AG04449 (cell line): Measurements from ENCODE around the gene ADAMTS12.

ENCODE experiments used
- CTCF ChIA-PET: fragments of 350-600 bp; formaldehyde crosslinking; extraction: SDS; loops from one replicate; lab custom pipeline; 2021; ENCODE audit warnings: antibody characterized with exemption; lab: Yijun Ruan, JAX
- POLR2A ChIA-PET: fragments of 400-600, 350-600 bp; formaldehyde crosslinking; extraction: SDS; loops from one replicate; lab custom pipeline; 2020; ENCODE audit warnings: antibody characterized with exemption, inconsistent platforms; lab: Yijun Ruan, JAX
- DNase-seq: peaks from one replicate; pipeline ENCODE4 v3.0.0-alpha.2; 2010; ENCODE audit warnings: low read depth, low spot score
- H3K4me3 ChIP-seq: 2 replicates; pipeline ENCODE4 v1.5.1; 2011; ENCODE audit warnings: low read depth, mild to moderate bottlenecking, control low read depth, low read length
- CTCF ChIP-seq: IDR thresholded peaks from one replicate; pipeline ENCODE4 v1.5.1; 2011; ENCODE audit warnings: mild to moderate bottlenecking, moderate library complexity, low read length, control low read depth, inconsistent platforms; ENCODE audit not compliant: insufficient read depth; ENCODE audit errors: missing control alignments

Gene ADAMTS12

GRCh38 chr5:33487236-33487635, 404.6 kb downstream of the ADAMTS12 start:
- ChIA-PET POLR2A (no interaction called here), CTCF (interaction anchor here (1.0 to 1.5 kb wide), 4 partner anchors 18 to 490 kb away, joined by 3 to 5 read pairs (median 4); no protein-coding TSS in a partner anchor)
- H3K4me3 ChIP-seq = no peak overlapping the region
- no peak for TF ChIP-seq CTCF
- no peak for DNase-seq

GRCh38 chr5:33482335-33482734, 409.5 kb downstream of the ADAMTS12 start:
- POLR2A ChIA-PET = no interaction called here
- CTCF ChIA-PET = interaction anchor here (0.6 kb wide), 1 partner anchor 452 kb away, joined by 3 read pairs; no protein-coding TSS in a partner anchor
- TF ChIP-seq CTCF = no peak
- H3K4me3 ChIP-seq = no peak overlapping the region
- DNase-seq = no peak

GRCh38 chr5:33480876-33481275, 410.9 kb downstream of the ADAMTS12 start:
- DNase-seq = no peak
- no peak overlapping the region for H3K4me3 ChIP-seq
- POLR2A ChIA-PET = no interaction called here
- CTCF ChIA-PET = interaction anchor here (1.6 kb wide), 1 partner anchor 10 kb away, joined by 5 read pairs; no protein-coding TSS in a partner anchor
- no peak for TF ChIP-seq CTCF

- POLR2A ChIA-PET = interaction anchor here (0.9 kb wide), 1 partner anchor 13 kb away, joined by 3 read pairs; no protein-coding TSS in a partner anchor
- CTCF ChIA-PET = interaction anchor here (1.4 to 3.9 kb wide), 4 partner anchors 10 to 490 kb away, joined by 3 to 32 read pairs (median 12); no protein-coding TSS in a partner anchor
- DNase-seq = no peak
- TF ChIP-seq CTCF = no peak
- H3K4me3 ChIP-seq = no peak overlapping the region
Measured at GRCh38 chr5:33479311-33479710, 412.5 kb downstream of the ADAMTS12 start.

GRCh38 chr5:33477816-33478215, 414.0 kb downstream of the ADAMTS12 start:
- ChIA-PET POLR2A (interaction anchor here (0.7 kb wide), 1 partner anchor 305 kb away, joined by 3 read pairs; no protein-coding TSS in a partner anchor), CTCF (interaction anchor here (1.2 to 3.9 kb wide), 5 partner anchors 8 to 492 kb away, joined by 3 to 32 read pairs (median 12); no protein-coding TSS in a partner anchor)
- H3K4me3 ChIP-seq = no peak overlapping the region
- no peak for TF ChIP-seq CTCF
- DNase-seq = no peak

GRCh38 chr5:33476992-33477391, 414.8 kb downstream of the ADAMTS12 start:
- H3K4me3 ChIP-seq = no peak overlapping the region
- DNase-seq = no peak
- POLR2A ChIA-PET = no interaction called here
- TF ChIP-seq CTCF = no peak
- CTCF ChIA-PET = interaction anchor here (2.6 to 3.9 kb wide), 2 partner anchors 457 to 493 kb away, joined by 9 to 32 read pairs; no protein-coding TSS in a partner anchor
